Smooth muscle cell (in vitro differentiated cells): ENCODE results near the gene SGCD. TPM values are rescaled to one million over a fixed set of nuclear protein-coding genes. Genes with fewer than 3 reads are reported as not detected.

Experiments
- DNase-seq: peaks from one replicate; lab custom pipeline; 2025; ENCODE audit not compliant: unreplicated experiment; lab: John Stamatoyannopoulos, UW
- H2AFZ ChIP-seq: fragments of 200-600 bp; sonication (generic); 2 replicates; pipeline ENCODE4 v1.6.0; 2016; ENCODE audit warnings: antibody characterized with exemption, low read depth, mild to moderate bottlenecking
- H3F3A ChIP-seq: fragments of 200-600 bp; sonication (generic); 2 replicates; pipeline ENCODE4 v1.6.0; 2017; ENCODE audit warnings: antibody characterized with exemption, low read depth
- H3K27ac ChIP-seq: fragments of 200-600 bp; sonication (generic); 2 replicates; pipeline ENCODE4 v1.5.1; 2016; ENCODE audit warnings: low read depth, mild to moderate bottlenecking
- H3K27me3 ChIP-seq: fragments of 200-600 bp; sonication (generic); 2 replicates; pipeline ENCODE4 v1.6.1; 2016; ENCODE audit warnings: low read depth, mild to moderate bottlenecking
- H3K36me3 ChIP-seq: fragments of 200-600 bp; sonication (generic); 2 replicates; pipeline ENCODE4 v1.5.1; 2016; ENCODE audit warnings: low read depth
- H3K4me1 ChIP-seq: fragments of 200-600 bp; sonication (generic); 2 replicates; pipeline ENCODE4 v1.5.1; 2016; ENCODE audit warnings: low read depth
- H3K4me2 ChIP-seq: fragments of 200-600 bp; sonication (generic); 2 replicates; pipeline ENCODE4 v1.6.0; 2016; ENCODE audit warnings: mild to moderate bottlenecking
- H3K4me3 ChIP-seq: fragments of 200-600 bp; sonication (generic); 2 replicates; pipeline ENCODE4 v1.5.1; 2016; ENCODE audit warnings: mild to moderate bottlenecking
- H3K79me2 ChIP-seq: fragments of 200-600 bp; sonication (generic); 2 replicates; pipeline ENCODE4 v1.6.0; 2016; ENCODE audit warnings: low read depth, mild to moderate bottlenecking
- H3K9ac ChIP-seq: fragments of 200-600 bp; sonication (generic); 2 replicates; pipeline ENCODE4 v1.6.0; 2016; ENCODE audit warnings: low read depth
- H3K9me3 ChIP-seq: fragments of 200-600 bp; sonication (generic); replicated peaks from 2 replicates; pipeline ENCODE4 v1.5.1; 2016; ENCODE audit warnings: low read depth
- H4K20me1 ChIP-seq: fragments of 200-600 bp; sonication (generic); 2 replicates; pipeline ENCODE4 v1.6.0; 2016; ENCODE audit warnings: low read depth
- CTCF ChIP-seq: fragments of 200-600 bp; sonication (generic); IDR thresholded peaks from 2 replicates; pipeline ENCODE4 v1.5.1; 2017; ENCODE audit warnings: borderline replicate concordance, mild to moderate bottlenecking, antibody characterized with exemption; ENCODE audit not compliant: insufficient read depth, poor library complexity, severe bottlenecking
- WGBS: methylation state at CpG from one replicate; pipeline ENCODE4 v1.1.7; 2016; ENCODE audit warnings: low lambda C conversion rate; 5-methylcytosine and 5-hydroxymethylcytosine counted together
- polyA plus RNA-seq: library from polyadenylated mRNA; unstranded; fragments of >200 nt; fragmentation: Nextera tagmentation; extraction: Ambion mirVana; gene quantifications from 2 replicates; pipeline ENCODE4 v1.2.1, GENCODE V29; 2016
- total RNA-seq: library from RNA; depleted of rRNA; stranded (reverse); fragments of >200 nt; gene quantifications from 2 replicates; pipeline ENCODE4 v1.2.3, GENCODE V29; 2014

Gene SGCD
- total and polyA plus RNA-seq, 2 experiments from 2014 or later: 1.6 to 3.5 TPM

- H3K4me1 ChIP-seq: no peaks in the 10 kb centered on the region
- WGBS: 92% methylated on average over 1 of the region's 1 CpG
Observed at GRCh38 chr5:156556666-156557406, 229.9 kb downstream of the SGCD start.

GRCh38 chr5:156560002-156560401, 233.0 kb downstream of the SGCD start:
- Histone ChIP-seq H2AFZ (no peak overlapping the region), H3K27me3 (peaks cover 18% of the 10 kb centered on the region), H4K20me1 (no peaks in the 10 kb centered on the region), H3K4me2 (no peak overlapping the region), H3K79me2 (no peaks in the 10 kb centered on the region), H3K9ac (no peak overlapping the region), H3K9me3 (no peaks in the 10 kb centered on the region), H3K4me1 (no peaks in the 10 kb centered on the region), H3K36me3 (no peaks in the 10 kb centered on the region), H3K4me3 (no peak overlapping the region), H3F3A (no peaks in the 10 kb centered on the region), H3K27ac (no peak overlapping the region)
- WGBS: 84% methylated on average over 2 of the region's 2 CpGs
- no peak for DNase-seq
- no peak for TF ChIP-seq CTCF

More at GRCh38 chr5:156556666-156557406, 229.9 kb downstream of the SGCD start:
- Histone ChIP-seq H2AFZ (no peak overlapping the region), H3K9ac (no peak overlapping the region), H3F3A (no peaks in the 10 kb centered on the region), H3K36me3 (no peaks in the 10 kb centered on the region), H3K9me3 (no peaks in the 10 kb centered on the region), H3K27ac (no peak overlapping the region), H3K79me2 (no peaks in the 10 kb centered on the region), H3K4me3 (no peak overlapping the region), H3K27me3 (peaks cover 27% of the 10 kb centered on the region), H4K20me1 (no peaks in the 10 kb centered on the region), H3K4me2 (no peak overlapping the region)
- no peak for TF ChIP-seq CTCF
- no peak for DNase-seq

- H3K27me3 ChIP-seq: peaks cover 10% of the 10 kb centered on the region
- no peaks in the 10 kb centered on the region for H3K9me3 ChIP-seq
- no peaks in the 10 kb centered on the region for H3K4me1 ChIP-seq
- no peaks in the 10 kb centered on the region for H4K20me1 ChIP-seq
- DNase-seq: no peak
- H3K9ac ChIP-seq: no peak overlapping the region
- H3K4me3 ChIP-seq: no peak overlapping the region
- no peaks in the 10 kb centered on the region for H3K79me2 ChIP-seq
- no peaks in the 10 kb centered on the region for H3F3A ChIP-seq
- H3K4me2 ChIP-seq: no peak overlapping the region
- no peak for TF ChIP-seq CTCF
- H3K27ac ChIP-seq: no peak overlapping the region
- no peak overlapping the region for H2AFZ ChIP-seq
- 95% methylated on average over 1 of the region's 1 CpG for WGBS
- H3K36me3 ChIP-seq: no peaks in the 10 kb centered on the region
Observed at GRCh38 chr5:156561651-156562050, 234.7 kb downstream of the SGCD start.

GRCh38 chr5:156570615-156571014, 243.7 kb downstream of the SGCD start:
- H3K27me3 ChIP-seq: no peaks in the 10 kb centered on the region
- H3K4me1 ChIP-seq: no peaks in the 10 kb centered on the region
- no peak overlapping the region for H3K4me2 ChIP-seq
- no peak for DNase-seq
- H3K79me2 ChIP-seq: no peaks in the 10 kb centered on the region
- H3K9ac ChIP-seq: no peak overlapping the region
- TF ChIP-seq CTCF: no peak
- H3F3A ChIP-seq: no peaks in the 10 kb centered on the region
- H3K36me3 ChIP-seq: no peaks in the 10 kb centered on the region
- H4K20me1 ChIP-seq: no peaks in the 10 kb centered on the region
- H3K4me3 ChIP-seq: no peak overlapping the region
- H2AFZ ChIP-seq: no peak overlapping the region
- H3K27ac ChIP-seq: no peak overlapping the region
- H3K9me3 ChIP-seq: no peaks in the 10 kb centered on the region
